Measurements from ENCODE around the gene SPINK7. TPM values are rescaled to one million over a fixed set of nuclear protein-coding genes. Genes with fewer than 3 reads are reported as not detected.

The SPINK7 gene
- total RNA-seq, 1 experiment from 2014 or later = not detected

- Histone ChIP-seq H3K9ac (ENCODE audit: low read length) (no peak overlapping the region), H3K79me2 (ENCODE audit: insufficient read depth, low read length) (no peaks in the 10 kb centered on the region), H3K9me3 (ENCODE audit: control insufficient read depth in 1 of 2, insufficient read depth in 1 of 2, low read depth in 1 of 2, low read length in 2 of 2) (no peaks in the 10 kb centered on the region), H3K27me3 (ENCODE audit: insufficient read depth, low read length) (no peaks in the 10 kb centered on the region), H3K4me3 (replicated peaks in 1 of 2; ENCODE audit: low read depth in 1 of 2, low read length in 2 of 2) (no peak overlapping the region), H3K27ac (ENCODE audit: low read depth, low read length) (no peak overlapping the region), H3K36me3 (ENCODE audit: control insufficient read depth in 1 of 2, insufficient read depth in 2 of 2, low read length in 2 of 2) (no peaks in the 10 kb centered on the region), H4K20me1 (ENCODE audit: insufficient read depth) (no peaks in the 10 kb centered on the region), H2AFZ (ENCODE audit: low read depth, low read length, poor library complexity, severe bottlenecking) (no peak overlapping the region), H3K4me1 (ENCODE audit: control insufficient read depth in 1 of 2, insufficient read depth in 2 of 2, low read length in 2 of 2) (peaks cover 8 to 12% of the 10 kb centered on the region in 2 experiments; a peak in 3 of 4 replicates), H3K9me2 (ENCODE audit: insufficient read depth) (no peaks in the 10 kb centered on the region), H3K4me2 (ENCODE audit: low read length) (no peak overlapping the region)
- CTCF ChIA-PET = no interaction called here
- TF ChIP-seq POLR2AphosphoS5 (IDR thresholded peaks at IDR 0.05; ENCODE audit: low read depth, low read length) (no peak), SRF (IDR thresholded peaks at IDR 0.05; ENCODE audit: low read depth) (no peak), POLR2A (IDR thresholded peaks at IDR 0.05; ENCODE audit: borderline replicate concordance, extremely low read depth, insufficient read depth, insufficient read length) (no peak), ZNF274 (IDR thresholded peaks at IDR 0.05; ENCODE audit: low read depth, low read length) (no peak), CBX3 (IDR thresholded peaks at IDR 0.05; ENCODE audit: low read depth) (no peak), TCF7L2 (IDR thresholded peaks at IDR 0.05; ENCODE audit: borderline replicate concordance, extremely low read depth, insufficient read depth, insufficient read length) (no peak), REST (IDR thresholded peaks at IDR 0.05; ENCODE audit: low read depth) (no peak), YY1 (IDR thresholded peaks at IDR 0.05; ENCODE audit: extremely low read depth, insufficient replicate concordance, low read depth, low read length) (no peak), CEBPB (IDR thresholded peaks at IDR 0.05; ENCODE audit: low read depth) (no peak), RAD21 (IDR thresholded peaks at IDR 0.05; ENCODE audit: low read depth) (no peak), EGR1 (IDR thresholded peaks at IDR 0.05; ENCODE audit: low read depth) (no peak)
- BruUV-seq (replicated peaks) = no TSS peak
- no peak for DNase-seq (ENCODE audit: low read depth, low spot score)
- RAD21 ChIA-PET (ENCODE audit: low non-redundant PET in 1 of 2, low total read pairs in 2 of 2, uncharacterized antibody in 2 of 2, unreplicated experiment in 2 of 2) = no interaction called here
- POLR2A ChIA-PET = no interaction called here
- ATAC-seq = no peak
- intact Hi-C loops (cut with micrococcal nuclease) = no loop called here
These were observed 35.5 kb downstream of the SPINK7 start for GRCh38 chr5:148347706-148348105.
